Choroid plexus epithelial cell (primary cell): Measurements from ENCODE around the gene HCN2.

Experiments
- DNase-seq: peaks from one replicate; pipeline ENCODE4 v3.0.0-alpha.2; 2010; ENCODE audit warnings: low read depth
- H3K4me3 ChIP-seq: 2 replicates; pipeline ENCODE4 v1.5.1; 2011; ENCODE audit warnings: low read depth, mild to moderate bottlenecking, control low read depth, low read length, moderate library complexity
- CTCF ChIP-seq: conservative IDR thresholded peaks from 2 replicates; pipeline ENCODE4 v1.5.1; 2011; ENCODE audit warnings: low read depth, mild to moderate bottlenecking, control low read depth, inconsistent platforms, low read length, moderate library complexity

HCN2 gene

GRCh38 chr19:547836-548720 lies 41.6 kb upstream of the HCN2 start:
- TF ChIP-seq CTCF: no peak
- no peak overlapping the region for H3K4me3 ChIP-seq
- DNase-seq: no peak

GRCh38 chr19:548886-549830 lies 40.5 kb upstream of the HCN2 start:
- no peak for TF ChIP-seq CTCF
- DNase-seq: no peak
- H3K4me3 ChIP-seq: no peak overlapping the region

- no peak for TF ChIP-seq CTCF
- DNase-seq: no peak
Measured at GRCh38 chr19:554817-555216, 34.9 kb upstream of the HCN2 start.

GRCh38 chr19:555474-555808 lies 34.2 kb upstream of the HCN2 start:
- no peak overlapping the region for H3K4me3 ChIP-seq
- DNase-seq: no peak
- TF ChIP-seq CTCF: no peak

More at GRCh38 chr19:554817-555216, 34.9 kb upstream of the HCN2 start:
- H3K4me3 ChIP-seq: no peak overlapping the region

- H3K4me3 ChIP-seq: no peak overlapping the region
- TF ChIP-seq CTCF: no peak
- no peak for DNase-seq
Measured at GRCh38 chr19:556611-557382, 32.9 kb upstream of the HCN2 start.

- no peak for TF ChIP-seq CTCF
- peak; percentile 60 for DNase-seq
- no peak overlapping the region for H3K4me3 ChIP-seq
Measured at GRCh38 chr19:558770-559439, 30.8 kb upstream of the HCN2 start.
